AG20443 (cell line): ENCODE data around the gene GNRHR.
A peak's percentile ranks its signal among the peaks of the same experiment; 100 is the strongest.
"Not testable (repeated sequence)": the region's sequence is repeated elsewhere in the genome, so short reads cannot be mapped to it uniquely, and the experiment has no call there.

ENCODE experiments used
- DNase-seq: peaks from one replicate; pipeline ENCODE4 v3.0.0; 2012; ENCODE audit warnings: low spot score, mixed read lengths

The GNRHR gene

GRCh38 chr4:67727124-67727850 is 26.9 kb downstream of the GNRHR start:
- DNase-seq: no peak

GRCh38 chr4:67725981-67726380 is 28.2 kb downstream of the GNRHR start:
- peak; percentile 35 for DNase-seq

- DNase-seq: peak; percentile 35
These were observed 29.1 kb downstream of the GNRHR start for GRCh38 chr4:67725132-67725531.

- peak; percentile 32 for DNase-seq
These were observed 30.2 kb downstream of the GNRHR start for GRCh38 chr4:67723949-67724348.

- no peak for DNase-seq
These were observed 30.8 kb downstream of the GNRHR start for GRCh38 chr4:67723341-67723740.

- DNase-seq: no peak
These were observed 32.2 kb downstream of the GNRHR start for GRCh38 chr4:67721770-67722597.

GRCh38 chr4:67721315-67721769 is 32.8 kb downstream of the GNRHR start:
- no peak for DNase-seq

GRCh38 chr4:67719953-67720617 is 34.1 kb downstream of the GNRHR start:
- no peak for DNase-seq

GRCh38 chr4:67718848-67719247 is 35.3 kb downstream of the GNRHR start:
- DNase-seq: no peak

GRCh38 chr4:67717586-67717985 is 36.6 kb downstream of the GNRHR start:
- DNase-seq: no peak

GRCh38 chr4:67714955-67715354 is 39.2 kb downstream of the GNRHR start:
- no peak for DNase-seq

GRCh38 chr4:67714248-67714583 is 40.0 kb downstream of the GNRHR start:
- DNase-seq: no peak

GRCh38 chr4:67713529-67714247 is 40.5 kb downstream of the GNRHR start:
- no peak for DNase-seq

GRCh38 chr4:67712650-67713528 is 41.3 kb downstream of the GNRHR start:
- no peak for DNase-seq

- DNase-seq: no peak
These were observed 42.1 kb downstream of the GNRHR start for GRCh38 chr4:67712000-67712625.

GRCh38 chr4:67706682-67707081 is 47.5 kb downstream of the GNRHR start:
- not testable (repeated sequence) for DNase-seq

- no peak for DNase-seq
These were observed 49.3 kb downstream of the GNRHR start for GRCh38 chr4:67704843-67705242.

- no peak for DNase-seq
These were observed 52.0 kb downstream of the GNRHR start for GRCh38 chr4:67702166-67702565.

GRCh38 chr4:67701517-67701850 is 52.7 kb downstream of the GNRHR start:
- no peak for DNase-seq

GRCh38 chr4:67700738-67701516 is 53.3 kb downstream of the GNRHR start, which contains the start of gene UBA6:
TSS of gene UBA6 (minus strand) at chr4:67701155. CDS start at chr4:67701119, 36 bp downstream.
- peak; percentile 98 for DNase-seq
